ENCODE results near the gene NFE2L2.

DNA sequence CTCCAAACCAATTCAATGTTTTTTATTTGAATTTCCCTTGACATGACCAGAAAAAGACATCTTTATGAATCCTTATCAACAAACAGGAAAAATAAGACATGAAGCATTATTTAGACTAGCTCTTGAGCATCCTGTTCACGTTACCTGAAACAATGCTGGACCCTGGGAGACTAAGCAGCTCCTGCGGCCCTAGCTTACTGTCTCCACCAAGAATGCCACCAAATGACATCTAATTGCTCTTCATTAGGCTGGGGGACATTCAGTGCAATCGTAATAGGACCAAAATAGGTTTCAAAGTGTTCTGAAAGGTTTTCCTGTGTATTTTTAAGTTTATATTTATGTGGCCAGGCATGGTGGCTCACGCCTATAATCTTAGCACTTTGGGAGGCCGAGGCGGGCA lies 25.5 kb downstream of the NFE2L2 start:
- TF ChIP-seq, protein P1, sequence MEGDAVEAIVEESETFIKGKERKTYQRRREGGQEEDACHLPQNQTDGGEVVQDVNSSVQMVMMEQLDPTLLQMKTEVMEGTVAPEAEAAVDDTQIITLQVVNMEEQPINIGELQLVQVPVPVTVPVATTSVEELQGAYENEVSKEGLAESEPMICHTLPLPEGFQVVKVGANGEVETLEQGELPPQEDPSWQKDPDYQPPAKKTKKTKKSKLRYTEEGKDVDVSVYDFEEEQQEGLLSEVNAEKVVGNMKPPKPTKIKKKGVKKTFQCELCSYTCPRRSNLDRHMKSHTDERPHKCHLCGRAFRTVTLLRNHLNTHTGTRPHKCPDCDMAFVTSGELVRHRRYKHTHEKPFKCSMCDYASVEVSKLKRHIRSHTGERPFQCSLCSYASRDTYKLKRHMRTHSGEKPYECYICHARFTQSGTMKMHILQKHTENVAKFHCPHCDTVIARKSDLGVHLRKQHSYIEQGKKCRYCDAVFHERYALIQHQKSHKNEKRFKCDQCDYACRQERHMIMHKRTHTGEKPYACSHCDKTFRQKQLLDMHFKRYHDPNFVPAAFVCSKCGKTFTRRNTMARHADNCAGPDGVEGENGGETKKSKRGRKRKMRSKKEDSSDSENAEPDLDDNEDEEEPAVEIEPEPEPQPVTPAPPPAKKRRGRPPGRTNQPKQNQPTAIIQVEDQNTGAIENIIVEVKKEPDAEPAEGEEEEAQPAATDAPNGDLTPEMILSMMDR (IDR thresholded peaks at IDR 0.05), result no peak
- no peak for TF ChIP-seq ZFX (IDR thresholded peaks at IDR 0.05; ENCODE audit: borderline replicate concordance)

Data from 22Rv1 (cell line).